Neural progenitor cell (in vitro differentiated cells): ENCODE data around the gene TOMM7. TPM values are rescaled to one million over a fixed set of nuclear protein-coding genes. Genes with fewer than 3 reads are reported as not detected.

Experiments used
- DNase-seq: peaks from one replicate; pipeline ENCODE4 v3.0.0-alpha.2; 2016; ENCODE audit warnings: low spot score
- H2AFZ ChIP-seq: fragments of 200-600 bp; sonication (generic); replicated peaks from 2 replicates; pipeline ENCODE4 v1.6.1; 2016; ENCODE audit warnings: antibody characterized with exemption
- H3F3A ChIP-seq: fragments of 200-600 bp; sonication (generic); 2 replicates; pipeline ENCODE4 v1.6.1; 2016; ENCODE audit warnings: antibody characterized with exemption, low read depth
- H3K27ac ChIP-seq: fragments of 200-600 bp; sonication (generic); 2 replicates; pipeline ENCODE4 v1.5.1; 2016; ENCODE audit warnings: mild to moderate bottlenecking
- H3K27me3 ChIP-seq: fragments of 200-600 bp; sonication (generic); 2 replicates; pipeline ENCODE4 v1.6.1; 2016; ENCODE audit warnings: mild to moderate bottlenecking, moderate library complexity
- H3K36me3 ChIP-seq: fragments of 200-600 bp; sonication (generic); 2 replicates; pipeline ENCODE4 v1.5.1; 2016
- H3K4me1 ChIP-seq: fragments of 200-600 bp; sonication (generic); 2 replicates; pipeline ENCODE4 v1.6.1; 2016; ENCODE audit warnings: mixed run types
- H3K4me2 ChIP-seq: fragments of 200-600 bp; sonication (generic); 2 replicates; pipeline ENCODE4 v1.6.1; 2016
- H3K4me3 ChIP-seq: fragments of 200-600 bp; sonication (generic); 2 replicates; pipeline ENCODE4 v1.5.1; 2016
- H3K79me2 ChIP-seq: fragments of 200-600 bp; sonication (generic); 2 replicates; pipeline ENCODE4 v1.6.1; 2016; ENCODE audit warnings: low read depth
- H3K9ac ChIP-seq: fragments of 200-600 bp; sonication (generic); 2 replicates; pipeline ENCODE4 v1.6.1; 2016
- H3K9me3 ChIP-seq: fragments of 200-600 bp; sonication (generic); 2 replicates; pipeline ENCODE4 v1.5.1; 2016; ENCODE audit warnings: low read depth
- H4K20me1 ChIP-seq: fragments of 200-600 bp; sonication (generic); 2 replicates; pipeline ENCODE4 v1.6.1; 2016; ENCODE audit warnings: low read depth
- H3K27ac Mint-ChIP-seq: 3 replicates; pipeline ENCODE4 v1.8.0; 2021; ENCODE audit warnings: mixed read lengths
- H3K27me3 Mint-ChIP-seq: 2 replicates; pipeline ENCODE4 v1.8.0; 2022; ENCODE audit warnings: low read depth, mild to moderate bottlenecking, inconsistent platforms, moderate library complexity, mixed read lengths; ENCODE audit not compliant: insufficient read depth
- H3K36me3 Mint-ChIP-seq: 3 replicates; pipeline ENCODE4 v1.8.0; 2021; ENCODE audit warnings: mixed read lengths
- H3K4me1 Mint-ChIP-seq: 3 replicates; pipeline ENCODE4 v1.8.0; 2021; ENCODE audit warnings: mixed read lengths
- H3K4me3 Mint-ChIP-seq: 3 replicates; pipeline ENCODE4 v1.8.0; 2021; ENCODE audit warnings: mild to moderate bottlenecking, moderate library complexity, mixed read lengths
- H3K9me3 Mint-ChIP-seq: 3 replicates; pipeline ENCODE4 v1.8.0; 2020; ENCODE audit warnings: mixed read lengths
- CTCF ChIP-seq: fragments of 200-600 bp; sonication (generic); IDR thresholded peaks from 2 replicates; pipeline ENCODE4 v1.5.1; 2017; ENCODE audit warnings: antibody characterized with exemption, mild to moderate bottlenecking
- EZH2 ChIP-seq: fragments of 200-600 bp; sonication (generic); IDR thresholded peaks from 2 replicates; pipeline ENCODE4 v1.6.1; 2017; ENCODE audit warnings: antibody characterized with exemption, mild to moderate bottlenecking, moderate library complexity
- EZH2phosphoT487 ChIP-seq: fragments of 200-600 bp; sonication (generic); IDR thresholded peaks from 2 replicates; pipeline ENCODE4 v1.6.1; 2017; ENCODE audit warnings: antibody characterized with exemption
- total RNA-seq: library from RNA; depleted of rRNA; stranded (reverse); fragments of >200 nt; gene quantifications from 2 replicates; pipeline ENCODE4 v1.2.3, GENCODE V29; 2015; ENCODE audit warnings: low replicate concordance

The TOMM7 gene
- total RNA-seq, 1 donor from 2014 or later, result 89.9 TPM

GRCh38 chr7:22833113-22833855, 10.6 kb upstream of the TOMM7 start:
- Mint-ChIP-seq H3K9me3 (no peaks in the 10 kb centered on the region), H3K4me3 (no peak overlapping the region), H3K27me3 (peaks cover 5% of the 10 kb centered on the region), H3K4me1 (peaks cover 19% of the 10 kb centered on the region), H3K36me3 (no peaks in the 10 kb centered on the region), H3K27ac (peak overlapping the region; percentile 46)
- Histone ChIP-seq H3K9ac (no peak overlapping the region), H3K79me2 (no peaks in the 10 kb centered on the region), H3K36me3 (no peaks in the 10 kb centered on the region), H2AFZ (no peak overlapping the region), H3K4me2 (no peak overlapping the region), H3K4me1 (no peaks in the 10 kb centered on the region), H3K4me3 (no peak overlapping the region), H3K27me3 (no peaks in the 10 kb centered on the region), H4K20me1 (no peaks in the 10 kb centered on the region), H3F3A (no peaks in the 10 kb centered on the region), H3K27ac (no peak overlapping the region), H3K9me3 (no peaks in the 10 kb centered on the region)
- TF ChIP-seq EZH2phosphoT487 (no peak), CTCF (no peak), EZH2 (no peak)
- peak; percentile 20 for DNase-seq

GRCh38 chr7:22832401-22832800, 9.8 kb upstream of the TOMM7 start:
- no peak for TF ChIP-seq CTCF
- TF ChIP-seq EZH2, result no peak
- H3K27me3 Mint-ChIP-seq, result peaks cover 5% of the 10 kb centered on the region

GRCh38 chr7:22831602-22832305, 9.1 kb upstream of the TOMM7 start:
- no peaks in the 10 kb centered on the region for H3K4me1 ChIP-seq
- H3K4me3 Mint-ChIP-seq, result no peak overlapping the region
- H3K9ac ChIP-seq, result no peak overlapping the region
- no peaks in the 10 kb centered on the region for H4K20me1 ChIP-seq
- H3K4me1 Mint-ChIP-seq, result peaks cover 16% of the 10 kb centered on the region
- H3K36me3 Mint-ChIP-seq, result no peaks in the 10 kb centered on the region
- no peak overlapping the region for H3K27ac Mint-ChIP-seq
- no peaks in the 10 kb centered on the region for H3K9me3 ChIP-seq
- DNase-seq, result no peak
- H3K4me2 ChIP-seq, result no peak overlapping the region
- peaks cover 5% of the 10 kb centered on the region for H3K27me3 Mint-ChIP-seq
- H3K27me3 ChIP-seq, result no peaks in the 10 kb centered on the region
- no peak overlapping the region for H3K27ac ChIP-seq
- no peaks in the 10 kb centered on the region for H3K9me3 Mint-ChIP-seq
- no peak overlapping the region for H3K4me3 ChIP-seq
- no peaks in the 10 kb centered on the region for H3K36me3 ChIP-seq
- H2AFZ ChIP-seq, result no peak overlapping the region
- H3K79me2 ChIP-seq, result no peaks in the 10 kb centered on the region
- TF ChIP-seq EZH2phosphoT487 (no peak), EZH2 (no peak), CTCF (no peak)
- H3F3A ChIP-seq, result no peaks in the 10 kb centered on the region

More at GRCh38 chr7:22832401-22832800, 9.8 kb upstream of the TOMM7 start:
- Histone ChIP-seq H3K4me1 (no peaks in the 10 kb centered on the region), H3K27ac (no peak overlapping the region), H2AFZ (no peak overlapping the region), H3K4me2 (no peak overlapping the region), H3K4me3 (no peak overlapping the region), H3K79me2 (no peaks in the 10 kb centered on the region), H3K9ac (no peak overlapping the region), H3F3A (no peaks in the 10 kb centered on the region), H3K9me3 (no peaks in the 10 kb centered on the region), H4K20me1 (no peaks in the 10 kb centered on the region), H3K36me3 (no peaks in the 10 kb centered on the region), H3K27me3 (no peaks in the 10 kb centered on the region)
- Mint-ChIP-seq H3K4me3 (no peak overlapping the region), H3K36me3 (no peaks in the 10 kb centered on the region), H3K9me3 (no peaks in the 10 kb centered on the region), H3K4me1 (peaks cover 16% of the 10 kb centered on the region), H3K27ac (no peak overlapping the region)
- DNase-seq, result no peak
